Left lobe of liver (tissue), 2 donors: ENCODE results near the gene NR3C2. TPM values are rescaled to one million over a fixed set of nuclear protein-coding genes. Genes with fewer than 3 reads are reported as not detected.
A peak's percentile ranks its signal among the peaks of the same experiment; 100 is the strongest.
"Not testable (repeated sequence)": the region's sequence is repeated elsewhere in the genome, so short reads cannot be mapped to it uniquely, and the experiment has no call there.

ENCODE experiments used
- ATAC-seq: fragments of 200-7000 bp; cut with Tn5 transposase; one replicate; pipeline ENCODE4 v1.9.1; 2020; ENCODE audit warnings: mild to moderate bottlenecking, moderate library complexity
- DNase-seq: peaks from one replicate; pipeline ENCODE4 v3.0.0-alpha.2; 2020; ENCODE audit warnings: low spot score
- total RNA-seq: library from RNA; stranded (reverse); gene quantifications from one replicate; pipeline ENCODE4 v1.2.1, GENCODE V29; 2021
- donor health status: DM: no; HTN: no; CAD: no; lungs with moderate emphysema.
- donor health status: DM: no; HTN: yes; CAD: no.

Gene NR3C2
- total RNA-seq, 1 donor from 2014 or later = 12.0 TPM

DNA sequence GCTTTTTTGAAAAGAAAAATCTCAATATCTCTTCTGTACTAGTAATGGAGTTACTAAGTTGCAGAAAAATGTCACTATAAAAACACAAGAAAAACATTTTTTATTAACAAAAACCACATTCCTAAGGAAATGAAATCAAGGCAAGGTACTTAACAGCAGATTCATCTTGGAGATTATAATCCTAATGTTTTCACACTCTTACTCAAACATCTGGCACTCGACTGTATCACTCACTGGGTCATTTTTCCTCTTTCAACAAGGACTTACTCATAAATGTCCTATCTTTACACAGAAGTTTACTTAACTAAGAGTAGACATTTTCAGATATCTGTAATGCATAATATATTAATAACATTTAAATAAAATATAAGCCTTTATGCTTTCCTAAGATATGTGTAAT is 216.6 kb downstream of the NR3C2 start:
- ATAC-seq = no peak

DNA sequence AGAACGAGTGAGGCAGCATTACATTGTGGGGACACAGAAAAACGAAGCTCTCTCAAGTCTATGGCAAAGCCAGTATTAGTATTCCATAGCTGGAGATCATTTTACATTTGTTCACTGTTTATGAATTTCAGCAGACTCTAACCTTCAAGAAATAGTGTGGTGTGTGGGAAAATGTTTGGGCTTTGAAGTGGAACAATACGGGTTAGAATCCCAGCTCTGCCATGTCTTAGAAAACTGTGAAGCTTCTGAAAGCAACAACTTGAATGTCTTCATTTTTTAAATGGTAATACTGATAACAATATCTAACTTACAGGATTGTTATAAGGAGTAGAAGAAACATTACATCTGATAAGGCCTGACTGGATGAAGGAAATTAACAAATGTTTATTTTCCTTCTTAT is 217.7 kb downstream of the NR3C2 start:
- ATAC-seq (no peak), DNase-seq (no peak)

More for the DNA sequence above, 216.6 kb downstream of the NR3C2 start:
- no peak for DNase-seq

DNA sequence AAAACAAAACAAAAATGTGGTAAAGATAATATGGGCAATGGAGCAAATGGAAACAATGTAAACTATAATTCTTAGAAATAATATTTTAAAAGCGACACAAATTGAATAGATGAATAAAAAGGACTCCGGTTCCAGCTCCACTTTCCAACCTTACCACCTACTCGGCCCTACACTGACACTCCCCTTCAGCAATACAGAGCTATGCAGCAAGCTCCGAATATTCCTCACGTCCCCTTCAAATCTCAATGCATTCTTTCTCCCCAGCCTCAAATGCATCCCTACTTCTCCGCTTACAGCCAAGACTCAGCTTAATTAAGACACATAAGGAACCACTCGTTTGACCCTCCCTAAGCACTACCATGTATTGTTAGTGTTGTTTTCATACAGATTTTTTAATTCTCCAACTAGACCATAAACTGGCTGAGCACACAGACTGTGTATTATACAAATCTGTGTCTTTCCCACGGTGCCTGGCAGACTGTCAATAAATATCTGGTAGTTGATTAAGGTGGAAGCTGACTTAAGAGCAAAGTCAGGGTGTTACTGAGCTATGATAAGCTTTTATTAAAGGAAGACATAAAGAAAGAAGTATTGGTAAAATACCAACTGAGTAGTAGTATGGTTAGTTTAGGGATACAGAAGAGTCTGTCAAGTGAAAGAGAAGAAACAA is 219.1 kb downstream of the NR3C2 start:
- DNase-seq = no peak
- ATAC-seq = no peak

DNA sequence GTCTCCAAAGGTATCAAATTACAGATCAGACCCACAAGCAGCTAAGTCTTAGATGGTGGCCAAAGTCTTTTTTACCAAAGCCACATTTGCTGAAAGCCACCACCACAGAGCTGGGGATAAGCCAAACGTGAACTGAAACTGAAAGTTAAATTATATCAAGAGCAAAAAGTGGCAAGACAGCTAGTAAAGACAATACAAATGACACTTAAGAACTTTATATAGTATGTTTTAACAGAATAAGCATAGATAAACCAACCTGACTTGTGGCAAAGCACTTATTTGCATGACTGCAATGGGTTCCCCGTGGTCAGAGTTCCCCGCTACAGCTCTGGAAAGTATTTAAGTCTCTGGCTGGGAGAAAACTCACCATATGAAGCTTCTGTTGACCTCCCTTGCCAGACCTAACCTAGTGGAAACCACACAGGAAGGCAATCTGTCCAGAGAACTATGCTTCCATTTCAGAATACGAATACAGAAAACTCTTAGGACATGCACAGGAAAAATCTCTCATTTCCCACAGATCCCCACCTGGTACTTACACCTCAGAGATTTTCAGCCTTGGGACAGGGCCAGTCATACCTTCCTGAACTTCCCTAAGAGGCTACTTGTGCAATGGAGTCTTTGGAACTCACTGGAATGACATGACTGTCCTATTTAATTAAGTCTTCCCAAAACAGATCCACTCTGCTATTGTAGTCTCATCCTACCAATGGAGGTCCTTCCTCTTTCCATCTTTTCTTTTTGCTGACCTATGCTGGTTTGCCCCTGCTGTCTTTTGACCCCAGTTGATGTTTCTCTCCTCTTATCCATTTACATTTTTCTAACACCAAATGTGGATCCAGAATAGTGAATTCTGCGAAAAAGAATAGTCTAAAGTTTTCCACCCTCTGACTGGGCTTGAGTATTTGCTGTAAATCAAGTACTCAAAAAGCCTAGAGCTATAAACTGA is 225.1 kb downstream of the NR3C2 start:
- ATAC-seq = peak; percentile 83

DNA sequence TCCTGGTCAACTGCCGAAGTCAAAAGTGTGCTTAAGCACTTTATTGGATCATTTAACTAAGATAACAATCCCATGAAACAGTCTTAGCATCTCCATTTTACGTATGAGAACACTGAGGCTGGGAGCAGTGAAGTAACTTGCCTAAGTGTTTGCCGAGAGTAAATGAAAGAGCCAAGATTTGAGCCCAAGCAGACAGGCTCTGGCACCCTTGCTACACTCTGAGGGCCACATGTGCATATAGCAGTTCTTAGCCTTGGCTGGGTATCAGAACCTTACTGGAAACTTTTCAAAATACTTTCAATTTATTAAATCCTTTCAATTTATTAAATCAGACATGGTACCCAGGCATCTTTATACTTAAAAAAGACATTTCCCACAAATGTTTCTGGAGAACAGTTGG is 225.9 kb downstream of the NR3C2 start:
- no peak for DNase-seq
- no peak for ATAC-seq

More for the DNA sequence above, 225.1 kb downstream of the NR3C2 start:
- no peak for DNase-seq

DNA sequence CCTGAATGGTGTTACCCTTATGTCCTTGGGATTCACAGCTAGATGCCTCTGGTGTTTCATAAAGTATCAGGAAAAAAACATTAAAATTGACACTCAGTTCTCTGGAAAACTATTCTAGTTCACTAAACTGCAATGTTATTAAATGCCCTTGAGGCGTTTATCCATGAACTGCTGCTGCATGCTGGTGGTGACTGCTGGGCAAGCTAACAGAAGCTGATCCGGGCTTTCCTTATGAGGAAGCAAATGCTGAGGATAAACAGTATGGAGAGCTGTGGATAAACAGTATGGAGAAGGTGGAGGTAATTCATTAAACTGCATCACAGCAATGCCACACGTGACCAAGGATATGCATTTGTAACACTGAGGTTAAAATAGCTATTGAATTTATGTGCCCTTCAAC is 227.0 kb downstream of the NR3C2 start:
- DNase-seq = no peak

DNA sequence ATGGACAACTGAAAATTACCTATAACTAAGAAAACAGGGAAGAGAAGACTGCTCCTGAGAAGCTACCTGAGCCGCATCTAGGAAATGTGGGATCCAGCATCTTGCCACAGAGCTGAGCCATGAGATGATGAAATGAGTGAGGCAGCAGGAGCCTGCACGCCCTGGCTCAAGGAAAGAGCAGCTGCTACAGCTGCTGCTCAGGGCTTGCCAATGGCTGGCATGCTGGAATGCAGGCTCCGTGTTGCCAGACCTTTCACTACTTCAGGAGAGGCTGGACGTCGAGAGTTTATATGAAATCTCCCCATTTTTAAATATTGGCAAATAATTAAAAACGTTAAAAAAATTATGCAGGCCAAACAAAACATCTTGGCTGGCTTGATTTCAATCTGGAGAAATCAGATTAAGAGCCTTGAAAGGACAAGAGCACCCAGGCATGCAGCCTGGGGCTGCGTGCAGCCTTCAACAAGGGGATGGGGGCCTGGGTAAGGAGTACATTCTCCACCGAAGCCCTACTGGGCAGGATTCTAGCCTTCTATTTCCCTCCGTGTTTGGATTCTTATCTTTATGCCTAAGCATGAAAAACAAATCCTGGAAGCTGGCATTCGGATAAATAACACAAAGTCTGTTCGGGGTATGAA is 227.6 kb downstream of the NR3C2 start:
- ATAC-seq (no peak), DNase-seq (no peak)

More for the DNA sequence above, 227.0 kb downstream of the NR3C2 start:
- no peak for ATAC-seq

DNA sequence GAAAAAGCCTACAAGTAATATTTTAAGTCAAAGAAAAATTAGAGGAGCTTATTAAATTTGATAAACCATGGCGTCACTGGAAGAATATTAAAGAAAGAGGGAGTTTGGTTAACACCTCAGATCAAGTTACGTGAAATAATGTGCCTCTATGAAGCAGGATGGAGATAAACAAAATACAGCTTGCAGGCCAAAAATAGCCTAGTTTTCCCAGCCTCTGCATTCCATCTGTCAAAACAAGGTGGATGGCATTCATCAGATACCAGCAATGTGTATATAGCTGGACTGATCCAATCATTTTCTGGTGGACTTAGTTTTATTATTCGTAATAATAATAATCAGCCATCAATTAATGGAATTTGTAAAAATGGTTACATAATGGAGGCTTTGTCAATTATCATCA is 230.7 kb downstream of the NR3C2 start:
- ATAC-seq (no peak), DNase-seq (no peak)

DNA sequence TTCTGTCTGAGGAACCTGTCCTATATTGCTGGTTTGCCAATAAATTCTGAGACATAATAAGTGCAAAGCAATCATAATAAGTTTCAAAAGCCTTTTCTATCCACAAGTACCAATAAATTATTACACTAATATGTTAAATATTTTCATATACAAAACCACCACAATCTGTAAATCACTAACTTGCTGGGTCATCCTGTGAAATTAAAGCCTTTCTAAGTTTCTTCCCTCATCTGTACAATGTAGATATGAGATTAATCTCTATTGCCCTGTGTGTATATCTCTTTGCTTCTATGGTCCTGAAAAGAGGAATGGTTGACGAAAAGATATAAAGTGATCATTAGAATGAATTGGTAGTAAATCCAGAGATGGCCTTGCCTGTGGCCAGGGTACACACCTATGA is 231.6 kb downstream of the NR3C2 start:
- no peak for ATAC-seq
- no peak for DNase-seq

DNA sequence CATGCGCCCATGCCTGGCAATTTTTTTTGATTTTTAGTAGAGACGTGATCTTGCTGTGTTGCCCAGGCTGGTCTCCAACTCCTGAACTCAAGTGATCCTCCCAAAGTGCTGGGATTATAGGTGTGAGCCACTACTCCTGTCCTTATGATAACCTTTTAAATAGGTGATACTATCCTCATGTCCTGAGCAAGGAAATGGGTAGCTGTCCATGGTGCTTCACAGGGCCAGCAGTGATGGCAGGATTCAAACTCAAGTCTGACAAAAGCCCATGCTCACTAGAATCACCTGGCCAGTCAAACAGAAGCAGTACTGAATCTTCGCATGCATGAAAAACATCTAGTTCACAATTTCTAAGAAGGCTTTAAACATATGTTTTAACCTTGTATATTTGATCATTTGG is 235.1 kb downstream of the NR3C2 start:
- ATAC-seq (no peak), DNase-seq (no peak)

DNA sequence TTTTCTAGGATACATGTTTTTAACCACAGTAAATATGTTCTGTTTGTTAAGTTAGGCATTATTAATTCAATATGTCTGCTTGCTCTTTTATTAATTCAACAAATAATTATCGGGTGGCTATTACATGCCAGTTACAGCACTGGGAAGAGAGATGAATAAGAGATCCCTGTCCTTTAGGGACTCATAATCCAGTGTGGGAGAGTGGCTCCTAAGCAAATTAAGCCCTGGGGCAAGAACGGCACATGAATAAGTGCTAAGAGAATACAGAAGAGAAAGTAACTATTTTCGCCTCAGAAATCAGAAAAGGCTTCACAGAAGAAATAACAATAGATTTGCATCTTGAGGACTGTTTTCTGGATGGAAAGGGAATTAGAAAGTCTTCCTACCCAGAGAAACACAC is 236.7 kb downstream of the NR3C2 start:
- ATAC-seq (no peak), DNase-seq (no peak)

DNA sequence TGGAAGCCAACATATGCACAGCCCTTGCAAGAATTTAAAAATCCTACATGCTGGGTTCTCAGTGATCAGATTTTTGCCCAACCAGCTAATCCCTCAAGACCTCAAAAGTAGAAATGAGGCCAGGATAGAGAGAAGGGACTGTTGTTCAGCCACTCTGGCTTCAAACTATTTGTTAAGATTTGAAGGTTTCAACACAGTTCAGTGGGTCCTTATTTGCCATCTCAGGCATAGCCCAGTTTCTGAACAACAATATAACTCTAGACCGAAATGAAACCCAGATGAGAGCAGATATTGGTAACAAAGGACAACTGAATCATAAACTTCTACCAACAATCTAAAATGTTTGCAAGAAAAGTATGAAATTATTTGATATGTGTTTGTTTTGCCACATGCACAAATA is 237.3 kb downstream of the NR3C2 start:
- ATAC-seq (peak; percentile 66), DNase-seq (no peak)

DNA sequence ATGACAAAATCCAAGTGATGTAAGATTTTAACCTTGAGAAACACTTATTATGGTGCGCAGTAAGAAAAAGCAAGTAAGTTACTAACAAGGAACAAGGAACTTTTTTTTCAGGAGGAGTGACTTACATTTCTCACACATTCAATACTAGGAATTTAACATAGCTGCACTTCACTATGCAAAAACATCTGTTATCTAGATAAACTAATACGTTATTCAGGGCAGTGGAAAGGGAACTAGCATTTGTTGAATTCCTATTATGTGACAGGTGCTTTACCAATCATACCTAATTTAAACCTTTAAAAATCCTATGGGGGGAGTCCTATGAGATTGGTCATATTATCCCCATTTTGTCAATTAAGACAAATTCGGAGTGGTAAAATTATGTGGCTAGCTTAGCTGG is 238.0 kb downstream of the NR3C2 start:
- DNase-seq (no peak), ATAC-seq (no peak)

DNA sequence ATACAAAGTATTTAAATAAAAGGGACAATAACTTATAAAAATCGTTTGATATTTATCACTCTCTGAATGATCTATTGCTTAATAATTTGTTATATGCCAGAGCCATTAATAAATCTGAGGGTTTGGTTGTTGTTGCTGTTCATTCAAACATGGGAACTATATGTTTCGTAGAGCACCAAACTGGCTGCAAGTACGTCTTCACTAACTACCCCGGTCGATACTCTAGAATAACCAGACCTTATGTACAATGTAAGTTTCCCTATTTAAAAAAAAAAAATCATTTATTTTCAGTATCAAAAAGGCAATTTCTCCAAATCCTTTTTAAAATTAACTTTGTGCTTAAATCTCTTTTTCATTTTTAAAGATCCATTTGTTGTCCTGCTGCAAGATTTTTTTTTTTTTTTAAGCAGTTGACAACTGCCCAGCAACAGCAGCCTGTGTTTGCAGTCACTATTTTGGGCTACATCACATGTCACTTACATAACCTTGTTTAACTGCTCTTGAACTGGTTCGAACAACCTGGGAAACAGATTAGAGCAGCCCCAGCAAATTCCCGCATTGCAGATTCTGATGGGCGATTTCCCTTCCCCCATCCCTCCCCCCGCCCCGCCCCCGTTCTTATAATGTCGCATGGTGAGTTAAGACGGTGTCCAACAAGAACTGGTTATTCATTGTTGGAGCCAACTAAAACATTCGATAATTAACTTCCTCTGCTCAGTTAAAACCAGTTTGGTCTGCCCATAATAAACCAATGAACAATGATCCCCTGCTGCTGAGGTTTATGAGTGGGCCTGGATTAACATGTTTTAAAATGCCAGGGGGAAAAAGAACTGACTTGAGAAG is 238.9 kb downstream of the NR3C2 start:
- peak; percentile 90 for ATAC-seq
- peak; percentile 55 for DNase-seq

DNA sequence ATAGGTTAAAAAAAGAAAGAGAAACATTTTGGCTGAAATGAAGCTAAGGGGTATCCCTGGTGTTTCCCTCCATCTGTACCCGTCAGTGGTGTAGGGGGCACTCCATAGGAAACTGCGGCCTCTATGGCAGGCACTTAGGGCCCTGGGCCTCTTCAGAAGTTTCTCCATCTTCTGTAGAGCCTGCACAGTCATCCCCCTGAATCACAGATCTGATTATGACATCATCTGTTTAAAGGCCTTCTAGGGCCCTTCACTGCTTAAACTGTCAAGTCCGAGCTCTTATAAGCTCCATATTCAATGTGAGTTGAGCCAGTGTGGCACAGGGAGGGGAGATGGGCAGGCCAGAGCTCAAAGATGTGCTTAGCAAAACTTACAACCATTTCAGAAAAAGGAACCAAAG is 241.3 kb downstream of the NR3C2 start:
- ATAC-seq (no peak), DNase-seq (no peak)

DNA sequence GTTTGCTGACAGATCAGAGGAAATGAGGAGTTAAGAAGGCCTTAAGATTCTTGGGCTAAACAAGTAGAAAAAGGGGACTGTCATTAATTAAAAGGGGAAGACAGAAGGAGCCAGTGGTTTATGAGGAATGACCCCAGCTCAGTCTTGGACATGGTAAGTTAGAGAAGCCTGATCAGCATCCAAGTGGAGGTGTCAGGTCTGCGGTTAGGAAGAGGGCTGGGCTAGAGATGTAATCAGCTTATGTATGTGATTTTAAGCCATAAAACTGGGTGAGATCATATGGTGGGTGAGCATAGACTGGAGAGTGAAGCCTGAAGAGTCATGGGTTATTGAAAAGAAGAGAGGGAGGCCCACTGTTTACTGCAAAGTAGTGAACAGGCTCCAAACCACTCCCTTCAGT is 246.1 kb downstream of the NR3C2 start:
- DNase-seq (no peak), ATAC-seq (no peak)

DNA sequence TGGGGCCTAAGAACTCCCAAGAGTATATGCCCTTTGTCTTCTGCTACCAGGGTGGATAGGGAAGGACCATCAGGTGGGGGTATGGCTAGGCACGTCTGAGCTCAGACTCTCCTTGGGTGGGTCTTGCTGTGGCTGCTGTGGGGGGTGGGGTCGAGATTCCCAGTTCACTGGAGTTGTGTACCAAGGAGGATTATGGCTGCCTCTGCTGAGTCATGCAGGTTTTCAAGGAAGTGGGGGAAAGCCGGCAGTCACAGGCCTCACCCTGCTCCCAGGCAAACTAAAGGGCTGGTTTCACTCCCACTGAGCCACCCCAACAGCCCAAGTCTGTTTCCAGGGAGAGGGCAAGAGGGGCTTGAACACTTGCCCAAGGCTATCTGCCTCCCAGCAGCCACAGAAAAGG is 249.7 kb downstream of the NR3C2 start:
- ATAC-seq = no peak
- DNase-seq = no peak

DNA sequence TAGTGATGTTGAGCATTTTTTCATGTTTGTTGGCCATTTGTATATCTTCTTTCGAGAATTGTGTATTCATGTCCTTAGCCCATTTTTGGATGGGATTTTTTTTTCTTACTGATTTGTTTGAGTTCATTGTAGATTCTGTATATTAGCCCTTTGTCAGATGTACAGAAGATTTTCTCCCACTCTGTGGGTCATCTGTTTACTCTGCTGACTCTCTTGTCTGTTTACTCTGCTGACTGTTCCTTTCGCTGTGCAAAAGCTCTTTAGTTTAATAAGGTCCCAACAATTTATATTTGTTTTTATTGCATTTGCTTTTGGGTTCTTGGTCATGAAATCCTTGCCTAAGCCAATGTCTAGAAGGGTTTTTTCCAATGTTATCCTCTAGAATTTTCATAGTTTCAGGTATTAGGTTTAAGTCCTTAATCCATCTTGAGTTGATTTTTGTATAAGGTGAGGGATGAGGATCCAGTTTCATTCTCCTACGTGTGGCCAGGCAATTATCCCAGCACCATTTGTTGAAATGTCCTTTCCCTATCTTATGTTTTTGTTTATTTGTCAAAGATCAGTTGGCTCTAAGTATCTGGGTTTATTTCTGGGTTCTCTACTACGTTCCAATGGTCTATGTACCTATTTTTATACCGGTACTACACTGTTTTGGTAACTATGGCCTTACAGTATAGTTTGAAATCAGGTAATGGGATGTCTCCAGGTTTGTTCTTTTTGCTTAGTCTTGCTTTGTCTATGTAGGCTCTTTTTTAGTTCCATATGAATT is 254.6 kb downstream of the NR3C2 start:
- peak; percentile 71 for ATAC-seq
- not testable (repeated sequence) for DNase-seq

DNA sequence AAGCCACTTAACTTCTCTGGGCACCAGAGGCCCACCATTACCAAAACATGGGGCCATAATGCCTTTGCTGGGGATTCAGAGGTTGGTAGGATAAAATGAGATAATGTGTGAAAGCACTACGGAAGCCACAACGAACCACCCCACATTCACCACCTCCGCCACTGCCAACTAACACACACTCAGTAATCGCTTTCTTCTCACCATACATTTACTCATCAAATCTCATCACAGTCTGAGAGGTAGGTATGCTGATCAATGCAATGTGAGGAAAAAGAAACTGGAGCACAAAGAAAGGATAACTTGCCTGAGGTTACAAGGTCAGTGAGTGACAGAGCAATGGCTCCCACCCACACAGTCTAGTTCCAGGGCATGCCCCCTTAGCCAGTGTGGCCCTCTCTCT is 257.3 kb downstream of the NR3C2 start:
- ATAC-seq = no peak
- no peak for DNase-seq
